ENCODE data around the gene ADAT1.

Gene ADAT1

DNA sequence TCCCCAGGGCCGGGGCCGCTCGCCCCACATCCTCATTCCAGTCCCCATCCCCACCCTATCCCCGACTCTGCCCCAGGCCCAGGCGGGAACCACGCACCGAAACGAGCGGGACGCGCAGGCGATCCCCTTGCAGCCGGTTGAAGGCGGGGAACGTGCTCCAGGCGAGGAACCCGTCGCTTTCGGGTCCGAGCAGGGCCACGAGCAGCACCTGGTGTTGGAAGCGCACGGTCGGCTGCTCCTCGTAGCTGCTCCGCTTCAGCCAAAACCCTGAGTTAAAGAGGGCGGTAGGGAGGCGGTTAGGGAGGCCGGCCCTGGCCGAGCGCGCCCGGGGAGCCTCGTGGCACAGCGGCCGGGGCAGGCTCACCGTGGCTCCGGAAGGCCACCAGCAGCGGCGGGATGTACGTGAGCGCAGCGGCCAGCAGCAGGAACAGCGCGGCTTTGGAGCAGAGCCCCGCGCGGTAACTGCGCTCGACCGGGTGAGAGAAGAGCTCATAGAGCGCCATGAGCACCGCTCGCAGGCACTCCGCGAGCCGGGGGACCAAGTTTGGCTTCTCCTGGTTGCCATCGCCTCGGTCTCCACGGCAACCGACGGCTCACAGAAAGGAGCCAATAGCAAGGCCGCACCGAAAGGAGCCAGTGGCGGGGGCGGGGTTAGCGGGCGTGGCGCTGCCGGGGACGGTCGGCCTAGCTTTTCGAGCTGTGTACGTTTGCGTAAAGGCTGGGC lies 67.2 kb downstream of the ADAT1 start, which contains the start of gene TMEM231:
Gene TMEM231 (minus strand): TSS at position 546 of the 724 bp plus-strand sequence. CDS start 43 bp downstream, at position 503.
- Histone ChIP-seq H3K9me3 (ENCODE audit: insufficient read depth, low read length, severe bottlenecking) (no peaks in the 10 kb centered on the region), H3K27me3 (ENCODE audit: insufficient read depth, low read length, poor library complexity) (no peaks in the 10 kb centered on the region), H3K27ac (ENCODE audit: low read length) (peak within 1 kb of the TSS; percentile 56), H3K36me3 (ENCODE audit: insufficient read depth, low read length) (no peaks in the 10 kb centered on the region), H3K4me3 (ENCODE audit: low read depth in 1 of 2, low read length in 2 of 2) (peak within 1 kb of the TSS; percentile 43 to 73), H3K4me2 (ENCODE audit: insufficient read depth, low read length) (peak within 1 kb of the TSS; percentile 91), H4K20me1 (ENCODE audit: insufficient read depth, low read length) (no peaks in the 10 kb centered on the region), H3K9ac (ENCODE audit: low read depth, low read length) (peak within 1 kb of the TSS; percentile 56), H3K79me2 (ENCODE audit: insufficient read depth, low read length) (no peaks in the 10 kb centered on the region), H2AFZ (ENCODE audit: low read depth, low read length) (peak within 1 kb of the TSS; percentile 84), H3K4me1 (ENCODE audit: insufficient read depth, low read length) (peaks cover 23% of the 10 kb centered on the region)
- TF ChIP-seq CTCF (IDR thresholded peaks at IDR 0.05; ENCODE audit: borderline replicate concordance, extremely low read depth, low read length, poor library complexity, severe bottlenecking) (peak; percentile 9), EZH2 (IDR thresholded peaks at IDR 0.05; ENCODE audit: borderline replicate concordance, low read depth, low read length, severe bottlenecking) (no peak)
- ATAC-seq (ENCODE audit: insufficient read depth, low read depth) (peak; percentile 97), DNase-seq (peak; percentile 97)

DNA sequence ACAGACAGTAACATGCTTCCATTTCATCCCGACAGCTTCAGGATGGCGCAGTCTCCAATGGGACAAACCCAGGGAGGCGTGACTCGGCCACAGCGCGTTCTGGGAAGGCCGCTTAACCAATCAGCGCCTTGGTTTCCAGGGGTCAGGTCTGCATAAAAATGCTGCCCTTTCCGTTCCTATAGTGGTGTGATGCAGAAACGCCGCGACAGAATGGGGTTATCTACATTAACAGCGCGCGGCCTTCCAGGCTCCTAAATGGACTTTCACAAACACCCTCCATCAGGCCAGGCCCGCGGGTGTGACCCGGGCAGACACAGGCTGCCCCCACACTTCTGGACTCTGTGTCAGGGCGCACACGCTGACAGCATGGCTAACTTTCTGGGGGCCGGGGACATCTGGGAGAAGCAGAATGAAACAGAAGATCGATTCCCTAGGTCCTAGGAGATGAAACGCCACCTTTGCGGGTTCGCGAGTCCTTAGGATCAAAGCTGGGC lies 67.8 kb downstream of the ADAT1 start:
- no peaks in the 10 kb centered on the region for H3K79me2 ChIP-seq (ENCODE audit: insufficient read depth, low read length)
- no peaks in the 10 kb centered on the region for H3K27me3 ChIP-seq (ENCODE audit: insufficient read depth, low read length, poor library complexity)
- H3K36me3 ChIP-seq (ENCODE audit: insufficient read depth, low read length), result no peaks in the 10 kb centered on the region
- no peak overlapping the region for H3K27ac ChIP-seq (ENCODE audit: low read length)
- DNase-seq, result no peak
- no peak for TF ChIP-seq EZH2 (IDR thresholded peaks at IDR 0.05; ENCODE audit: borderline replicate concordance, low read depth, low read length, severe bottlenecking)
- no peak for TF ChIP-seq CTCF (IDR thresholded peaks at IDR 0.05; ENCODE audit: borderline replicate concordance, extremely low read depth, low read length, poor library complexity, severe bottlenecking)
- peak overlapping the region; percentile 56 for H3K9ac ChIP-seq (ENCODE audit: low read depth, low read length)
- peak overlapping the region; percentile 84 for H2AFZ ChIP-seq (ENCODE audit: low read depth, low read length)
- ATAC-seq (ENCODE audit: insufficient read depth, low read depth), result no peak
- no peaks in the 10 kb centered on the region for H3K9me3 ChIP-seq (ENCODE audit: insufficient read depth, low read length, severe bottlenecking)
- peaks cover 26% of the 10 kb centered on the region for H3K4me1 ChIP-seq (ENCODE audit: insufficient read depth, low read length)
- peak overlapping the region; percentile 43 to 73; a peak in 3 of 4 replicates for H3K4me3 ChIP-seq (ENCODE audit: low read depth in 1 of 2, low read length in 2 of 2)
- no peaks in the 10 kb centered on the region for H4K20me1 ChIP-seq (ENCODE audit: insufficient read depth, low read length)
- H3K4me2 ChIP-seq (ENCODE audit: insufficient read depth, low read length), result peak overlapping the region; percentile 91

- H3K27me3 ChIP-seq (ENCODE audit: insufficient read depth, low read length, poor library complexity), result no peaks in the 10 kb centered on the region
- H3K36me3 ChIP-seq (ENCODE audit: insufficient read depth, low read length), result no peaks in the 10 kb centered on the region
- no peaks in the 10 kb centered on the region for H3K9me3 ChIP-seq (ENCODE audit: insufficient read depth, low read length, severe bottlenecking)
- H2AFZ ChIP-seq (ENCODE audit: low read depth, low read length), result no peak overlapping the region
- no peak overlapping the region for H3K9ac ChIP-seq (ENCODE audit: low read depth, low read length)
- no peak overlapping the region for H3K27ac ChIP-seq (ENCODE audit: low read length)
- peaks cover 30% of the 10 kb centered on the region for H3K4me1 ChIP-seq (ENCODE audit: insufficient read depth, low read length)
- DNase-seq (no peak), ATAC-seq (ENCODE audit: insufficient read depth, low read depth) (no peak)
- no peaks in the 10 kb centered on the region for H4K20me1 ChIP-seq (ENCODE audit: insufficient read depth, low read length)
- H3K4me3 ChIP-seq (ENCODE audit: low read depth in 1 of 2, low read length in 2 of 2), result no peak overlapping the region
- TF ChIP-seq CTCF (IDR thresholded peaks at IDR 0.05; ENCODE audit: borderline replicate concordance, extremely low read depth, low read length, poor library complexity, severe bottlenecking), result no peak
- TF ChIP-seq EZH2 (IDR thresholded peaks at IDR 0.05; ENCODE audit: borderline replicate concordance, low read depth, low read length, severe bottlenecking), result no peak
- no peaks in the 10 kb centered on the region for H3K79me2 ChIP-seq (ENCODE audit: insufficient read depth, low read length)
- H3K4me2 ChIP-seq (ENCODE audit: insufficient read depth, low read length), result no peak overlapping the region
Measured at GRCh38 chr16:75552951-75553350, 70.1 kb downstream of the ADAT1 start.

Measured in DND-41 (cell line).